Sciatic nerve (tissue), 2 donors: ENCODE measurements around the gene GPR15. TPM values are rescaled to one million over a fixed set of nuclear protein-coding genes. Genes with fewer than 3 reads are reported as not detected.

Experiments
- ATAC-seq: fragments of 200-7000 bp; cut with Tn5 transposase; one replicate; pipeline ENCODE4 v1.9.1; 2020; ENCODE audit warnings: mild to moderate bottlenecking, moderate library complexity
- DNase-seq: peaks from one replicate; pipeline ENCODE4 v3.0.0-alpha.2; 2020; ENCODE audit warnings: low spot score
- intact Hi-C: fragments of 100-400 bp; cut with DNase I; formaldehyde crosslinking; loops from one replicate; pipeline ENCODE4 v1.14.2; 2022
- total RNA-seq: library from RNA; stranded (reverse); fragmentation: NEBNext Ultra II Directional; extraction: Animal tissue kit (Norgen Biotek cat#: 25700); gene quantifications from one replicate; pipeline ENCODE4 v1.2.1, GENCODE V29; 2021
- donor health status: DM: no; HTN: no; CAD: no.
- donor health status: DM: no; HTN: no; CAD: no.

Gene GPR15
- total RNA-seq, 1 donor from 2014 or later: 0.36 TPM

- intact Hi-C loops: no loop called here
- ATAC-seq (peak; percentile 26), DNase-seq (no peak)
These were observed 45.6 kb downstream of the GPR15 start for GRCh38 chr3:98577178-98577895.

DNA sequence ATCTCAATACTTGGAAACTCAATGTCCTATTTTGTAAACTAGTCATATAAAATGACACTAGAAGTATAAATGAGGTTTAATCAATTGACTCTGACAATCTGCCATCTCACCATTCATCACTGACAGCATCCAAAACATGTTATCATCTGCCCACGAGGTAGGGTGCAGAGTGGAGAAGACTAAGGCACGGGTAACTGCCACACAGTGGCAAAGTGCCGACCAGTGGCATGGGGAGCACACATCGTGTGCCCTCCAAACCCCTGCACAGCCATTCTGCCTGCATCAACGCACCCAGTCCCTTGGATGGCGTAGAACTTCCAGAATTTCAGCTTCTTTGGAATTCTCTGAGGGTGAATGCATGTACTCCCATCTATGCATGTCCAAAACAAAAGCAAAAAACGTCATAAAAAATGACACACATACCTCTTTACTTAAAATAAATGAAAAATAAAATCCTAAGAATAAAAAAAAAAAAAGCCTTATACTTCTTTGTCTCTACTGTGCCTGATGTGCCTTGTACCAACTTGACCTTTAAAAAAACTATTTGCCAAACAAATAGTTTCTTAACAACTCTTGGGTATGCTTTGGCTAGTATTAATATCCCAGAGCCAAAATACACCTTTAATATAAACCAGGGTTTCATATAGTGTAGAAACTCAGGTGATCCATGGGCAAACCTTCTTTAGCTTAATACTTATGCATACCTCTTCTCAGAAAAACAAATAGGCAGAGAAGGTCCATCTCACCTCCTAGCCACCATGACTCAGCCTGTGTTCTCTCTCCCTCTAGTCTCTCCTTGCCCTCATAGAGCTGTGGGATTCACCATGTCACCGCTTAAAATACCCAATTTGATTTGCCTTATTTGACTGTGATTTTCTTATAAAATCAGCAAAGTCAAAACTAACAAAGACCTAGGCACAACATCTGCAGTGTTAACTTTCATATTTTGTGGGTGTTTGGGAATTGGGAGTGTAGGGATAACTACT, 48.9 kb downstream of the GPR15 start:
- ATAC-seq (no peak), DNase-seq (no peak)
- intact Hi-C loops: no loop called here

DNA sequence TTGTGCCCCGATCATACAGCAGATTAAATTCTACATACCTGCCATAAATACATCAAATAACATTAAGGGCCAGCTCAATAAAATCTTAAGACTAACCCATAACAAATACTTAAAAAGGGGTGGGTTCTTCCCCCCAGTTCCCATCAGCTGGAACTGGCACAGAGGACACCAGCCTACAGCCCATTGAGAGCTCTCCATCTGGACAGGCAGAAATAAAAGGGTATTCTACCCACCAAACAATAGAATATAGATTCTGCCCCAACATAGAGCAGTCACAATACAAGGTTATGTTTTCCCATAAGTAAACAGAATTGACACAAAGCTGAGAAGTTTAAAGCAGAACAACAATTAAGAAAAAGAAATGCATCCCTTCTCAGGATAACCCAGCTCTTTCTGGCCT, 49.7 kb downstream of the GPR15 start:
- no peak for ATAC-seq
- no peak for DNase-seq
- intact Hi-C loops: no loop called here

GRCh38 chr3:98582042-98582441, 50.3 kb downstream of the GPR15 start:
- intact Hi-C loops: no loop called here
- DNase-seq: no peak
- ATAC-seq: no peak

DNA sequence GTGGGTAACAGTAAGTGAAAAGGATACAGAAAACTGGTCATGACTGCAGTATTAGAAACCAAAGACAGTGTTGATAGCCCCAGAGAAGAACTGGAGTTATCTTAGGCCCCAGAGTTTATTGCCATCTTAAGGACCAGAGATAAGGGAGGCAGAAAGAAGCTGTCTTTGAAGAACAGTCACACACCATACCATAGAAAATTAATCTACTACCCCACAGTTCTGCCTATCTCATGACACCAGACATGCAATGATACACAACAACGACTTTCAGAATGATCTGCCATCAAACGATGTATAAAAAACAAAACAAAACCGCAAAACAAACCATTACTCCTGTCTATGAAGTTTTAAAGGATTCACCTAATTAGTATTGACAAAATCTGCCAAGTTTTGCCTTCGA, 52.0 kb downstream of the GPR15 start:
- DNase-seq (no peak), ATAC-seq (no peak)
- intact Hi-C loops: no loop called here

Other genes with a start within 250 kb of the GPR15 start
- gene OR5H2, start 249.5 kb upstream of the GPR15 start, total RNA-seq: not detected
- gene OR5K4, start 178.1 kb upstream of the GPR15 start, total RNA-seq: not detected
- not detected for gene OR5K3, start 141.3 kb upstream of the GPR15 start, total RNA-seq
- not detected for gene OR5K1, start 68.8 kb upstream of the GPR15 start, total RNA-seq
- not detected for gene OR5K2, start 34.3 kb upstream of the GPR15 start, total RNA-seq
- gene CLDND1, start 9.1 kb upstream of the GPR15 start, total RNA-seq: 185 TPM
- gene CPOX, start 61.6 kb downstream of the GPR15 start, total RNA-seq: 16.9 TPM
- gene ST3GAL6, start 231.4 kb downstream of the GPR15 start, total RNA-seq: 25.1 TPM